ENCODE data around the gene PBX4.

PBX4 gene

GRCh38 chr19:19597809-19598306 lies 20.6 kb downstream of the PBX4 start:
- Histone ChIP-seq H3K27ac (no peak overlapping the region), H3K27me3 (ENCODE audit: insufficient read depth, low read depth) (no peaks in the 10 kb centered on the region), H3K4me2 (no peak overlapping the region), H2AFZ (ENCODE audit: low read depth) (no peak overlapping the region), H3K4me3 (IDR thresholded peaks at IDR 0.05; ENCODE audit: insufficient read depth, low read depth, low read length) (no peak overlapping the region), H3K9ac (no peak overlapping the region), H4K20me1 (ENCODE audit: insufficient read depth) (no peaks in the 10 kb centered on the region), H3K4me1 (ENCODE audit: low read depth, poor library complexity, severe bottlenecking) (no peaks in the 10 kb centered on the region), H3K79me2 (ENCODE audit: insufficient read depth, low read depth) (no peaks in the 10 kb centered on the region), H3K36me3 (ENCODE audit: insufficient read depth) (no peaks in the 10 kb centered on the region)
- TF ChIP-seq, protein P1, sequence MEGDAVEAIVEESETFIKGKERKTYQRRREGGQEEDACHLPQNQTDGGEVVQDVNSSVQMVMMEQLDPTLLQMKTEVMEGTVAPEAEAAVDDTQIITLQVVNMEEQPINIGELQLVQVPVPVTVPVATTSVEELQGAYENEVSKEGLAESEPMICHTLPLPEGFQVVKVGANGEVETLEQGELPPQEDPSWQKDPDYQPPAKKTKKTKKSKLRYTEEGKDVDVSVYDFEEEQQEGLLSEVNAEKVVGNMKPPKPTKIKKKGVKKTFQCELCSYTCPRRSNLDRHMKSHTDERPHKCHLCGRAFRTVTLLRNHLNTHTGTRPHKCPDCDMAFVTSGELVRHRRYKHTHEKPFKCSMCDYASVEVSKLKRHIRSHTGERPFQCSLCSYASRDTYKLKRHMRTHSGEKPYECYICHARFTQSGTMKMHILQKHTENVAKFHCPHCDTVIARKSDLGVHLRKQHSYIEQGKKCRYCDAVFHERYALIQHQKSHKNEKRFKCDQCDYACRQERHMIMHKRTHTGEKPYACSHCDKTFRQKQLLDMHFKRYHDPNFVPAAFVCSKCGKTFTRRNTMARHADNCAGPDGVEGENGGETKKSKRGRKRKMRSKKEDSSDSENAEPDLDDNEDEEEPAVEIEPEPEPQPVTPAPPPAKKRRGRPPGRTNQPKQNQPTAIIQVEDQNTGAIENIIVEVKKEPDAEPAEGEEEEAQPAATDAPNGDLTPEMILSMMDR (conservative IDR thresholded peaks at IDR 0.05; ENCODE audit: low read depth, low read length): no peak

DNA sequence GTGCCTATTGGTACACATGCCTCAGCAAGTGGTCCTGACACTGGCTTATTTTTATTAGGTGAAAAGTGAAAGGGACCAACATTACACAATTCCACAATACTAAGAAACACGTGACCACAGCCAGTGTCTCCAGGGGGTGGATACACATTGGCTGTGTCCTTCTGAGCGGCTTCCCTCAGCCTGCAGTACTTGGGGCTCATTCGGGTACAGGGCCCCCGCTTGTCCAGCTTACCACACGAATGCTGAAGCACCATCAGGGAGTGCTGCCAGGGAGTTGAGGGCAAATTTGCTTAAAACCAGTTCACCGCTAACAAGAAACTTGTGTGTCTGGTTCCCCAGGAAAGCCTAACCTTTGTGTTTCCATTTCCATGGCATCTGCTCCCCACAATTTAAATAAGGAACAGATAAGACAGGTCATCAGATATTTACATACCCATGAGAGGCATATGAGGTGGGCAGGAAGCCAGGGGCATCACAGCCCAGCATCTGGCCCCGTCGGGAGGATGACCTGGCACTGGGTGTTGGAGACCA lies 23.3 kb downstream of the PBX4 start:
- TF ChIP-seq, protein P1 (conservative IDR thresholded peaks at IDR 0.05; ENCODE audit: low read depth, low read length): no peak
- no peaks in the 10 kb centered on the region for H3K79me2 ChIP-seq (ENCODE audit: insufficient read depth, low read depth)
- H3K27me3 ChIP-seq (ENCODE audit: insufficient read depth, low read depth): no peaks in the 10 kb centered on the region
- H4K20me1 ChIP-seq (ENCODE audit: insufficient read depth): no peaks in the 10 kb centered on the region
- H3K4me1 ChIP-seq (ENCODE audit: low read depth, poor library complexity, severe bottlenecking): no peaks in the 10 kb centered on the region
- H3K36me3 ChIP-seq (ENCODE audit: insufficient read depth): no peaks in the 10 kb centered on the region
- no peak overlapping the region for H3K4me2 ChIP-seq
- H3K4me3 ChIP-seq (IDR thresholded peaks at IDR 0.05; ENCODE audit: insufficient read depth, low read depth, low read length): no peak overlapping the region
- H3K27ac ChIP-seq: no peak overlapping the region
- no peak overlapping the region for H3K9ac ChIP-seq
- H2AFZ ChIP-seq (ENCODE audit: low read depth): no peak overlapping the region

DNA sequence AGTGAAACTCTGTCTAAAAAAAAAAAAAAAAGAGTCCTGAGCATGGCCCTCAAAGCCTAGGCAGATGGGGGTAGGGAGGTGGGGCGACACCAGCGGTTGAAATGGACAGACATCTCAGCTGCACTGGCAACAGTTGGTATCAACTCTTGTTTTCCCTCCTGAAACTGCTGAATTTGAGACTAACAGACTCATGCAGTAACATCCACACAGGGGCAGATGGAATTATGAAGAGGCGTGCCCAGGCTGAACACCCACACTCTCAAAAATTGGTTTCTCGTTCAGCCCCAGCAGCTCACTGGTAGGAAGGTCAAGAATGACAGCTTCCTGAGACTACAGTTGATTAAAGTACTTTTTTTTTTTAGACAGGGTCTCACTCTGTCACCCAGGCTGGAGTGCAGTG lies 24.1 kb downstream of the PBX4 start:
- no peaks in the 10 kb centered on the region for H3K36me3 ChIP-seq (ENCODE audit: insufficient read depth)
- H3K27ac ChIP-seq: no peak overlapping the region
- no peak overlapping the region for H3K4me3 ChIP-seq (IDR thresholded peaks at IDR 0.05; ENCODE audit: insufficient read depth, low read depth, low read length)
- TF ChIP-seq, protein P1 (conservative IDR thresholded peaks at IDR 0.05; ENCODE audit: low read depth, low read length): no peak
- no peaks in the 10 kb centered on the region for H3K79me2 ChIP-seq (ENCODE audit: insufficient read depth, low read depth)
- no peaks in the 10 kb centered on the region for H4K20me1 ChIP-seq (ENCODE audit: insufficient read depth)
- no peaks in the 10 kb centered on the region for H3K27me3 ChIP-seq (ENCODE audit: insufficient read depth, low read depth)
- no peak overlapping the region for H2AFZ ChIP-seq (ENCODE audit: low read depth)
- no peak overlapping the region for H3K9ac ChIP-seq
- H3K4me1 ChIP-seq (ENCODE audit: low read depth, poor library complexity, severe bottlenecking): no peaks in the 10 kb centered on the region
- H3K4me2 ChIP-seq: no peak overlapping the region

GRCh38 chr19:19592690-19593089 lies 25.8 kb downstream of the PBX4 start:
- Histone ChIP-seq H4K20me1 (ENCODE audit: insufficient read depth) (no peaks in the 10 kb centered on the region), H3K4me3 (IDR thresholded peaks at IDR 0.05; ENCODE audit: insufficient read depth, low read depth, low read length) (no peak overlapping the region), H3K79me2 (ENCODE audit: insufficient read depth, low read depth) (no peaks in the 10 kb centered on the region), H3K4me1 (ENCODE audit: low read depth, poor library complexity, severe bottlenecking) (no peaks in the 10 kb centered on the region), H3K27ac (no peak overlapping the region), H2AFZ (ENCODE audit: low read depth) (no peak overlapping the region), H3K36me3 (ENCODE audit: insufficient read depth) (no peaks in the 10 kb centered on the region), H3K27me3 (ENCODE audit: insufficient read depth, low read depth) (no peaks in the 10 kb centered on the region), H3K4me2 (no peak overlapping the region), H3K9ac (no peak overlapping the region)
- TF ChIP-seq, protein P1 (conservative IDR thresholded peaks at IDR 0.05; ENCODE audit: low read depth, low read length): no peak

Measured in KMS-11 (cell line).